Measurements from ENCODE around the gene KIF1A. TPM values are rescaled to one million over a fixed set of nuclear protein-coding genes. Genes with fewer than 3 reads are reported as not detected.

Gene KIF1A
- total RNA-seq, 4 donors from 2014 or later, result 2.9 to 15.9 (median 3.2) TPM

GRCh38 chr2:240727439-240727838 is 92.6 kb downstream of the KIF1A start:
- no peak overlapping the region for H3K27ac ChIP-seq
- H3K9me3 ChIP-seq, result no peaks in the 10 kb centered on the region
- no peaks in the 10 kb centered on the region for H3K36me3 ChIP-seq
- no peak overlapping the region for H3K4me3 ChIP-seq
- WGBS, result 81% methylated on average over 14 of the region's 14 CpGs
- H3K27me3 ChIP-seq, result peaks cover 37% of the 10 kb centered on the region
- DNase-seq (ENCODE audit: low spot score in 2 of 2), result no peak
- TF ChIP-seq POLR2AphosphoS5 (IDR thresholded peaks at IDR 0.05) (no peak), POLR2A (IDR thresholded peaks at IDR 0.05) (no peak), EP300 (IDR thresholded peaks at IDR 0.05) (no peak), CTCF (IDR thresholded peaks at IDR 0.05) (no peak)
- no peaks in the 10 kb centered on the region for H3K4me1 ChIP-seq

GRCh38 chr2:240726876-240727275 is 93.1 kb downstream of the KIF1A start:
- Histone ChIP-seq H3K27ac (no peak overlapping the region), H3K9me3 (no peaks in the 10 kb centered on the region), H3K27me3 (peaks cover 34% of the 10 kb centered on the region), H3K4me3 (no peak overlapping the region), H3K4me1 (no peaks in the 10 kb centered on the region), H3K36me3 (no peaks in the 10 kb centered on the region)
- TF ChIP-seq EP300 (IDR thresholded peaks at IDR 0.05) (no peak), CTCF (IDR thresholded peaks at IDR 0.05) (no peak), POLR2A (IDR thresholded peaks at IDR 0.05) (no peak), POLR2AphosphoS5 (IDR thresholded peaks at IDR 0.05) (no peak)
- DNase-seq (ENCODE audit: low spot score in 2 of 2), result no peak
- WGBS, result 89% methylated on average over 14 of the region's 14 CpGs

- Histone ChIP-seq H3K27ac (no peak overlapping the region), H3K27me3 (peaks cover 26% of the 10 kb centered on the region), H3K36me3 (no peaks in the 10 kb centered on the region), H3K9me3 (no peaks in the 10 kb centered on the region), H3K4me1 (no peaks in the 10 kb centered on the region), H3K4me3 (no peak overlapping the region)
- 73% methylated on average over 6 of the region's 7 CpGs for WGBS
- no peak for TF ChIP-seq CTCF (IDR thresholded peaks at IDR 0.05)
- TF ChIP-seq POLR2A (IDR thresholded peaks at IDR 0.05), result no peak
- DNase-seq (ENCODE audit: low spot score in 2 of 2), result no peak
These were observed 94.3 kb downstream of the KIF1A start for GRCh38 chr2:240725671-240726070.

GRCh38 chr2:240725266-240725665 is 94.8 kb downstream of the KIF1A start:
- no peaks in the 10 kb centered on the region for H3K4me1 ChIP-seq
- TF ChIP-seq EP300 (IDR thresholded peaks at IDR 0.05) (no peak), CTCF (IDR thresholded peaks at IDR 0.05) (no peak)
- no peaks in the 10 kb centered on the region for H3K9me3 ChIP-seq
- DNase-seq (ENCODE audit: low spot score in 2 of 2), result no peak
- peaks cover 23% of the 10 kb centered on the region for H3K27me3 ChIP-seq
- no CpG with 5 or more reads among the region's 12 CpGs for WGBS
- H3K27ac ChIP-seq, result no peak overlapping the region
- H3K36me3 ChIP-seq, result no peaks in the 10 kb centered on the region
- H3K4me3 ChIP-seq, result no peak overlapping the region

- no peaks in the 10 kb centered on the region for H3K36me3 ChIP-seq
- 100% methylated on average over 2 of the region's 10 CpGs for WGBS
These were observed 95.6 kb downstream of the KIF1A start for GRCh38 chr2:240724431-240724830.

More at GRCh38 chr2:240724431-240724830, 95.6 kb downstream of the KIF1A start:
- Histone ChIP-seq H3K4me3 (no peak overlapping the region), H3K27me3 (peaks cover 14% of the 10 kb centered on the region), H3K4me1 (no peaks in the 10 kb centered on the region), H3K27ac (no peak overlapping the region), H3K9me3 (no peaks in the 10 kb centered on the region)
- no peak for TF ChIP-seq POLR2AphosphoS5 (IDR thresholded peaks at IDR 0.05)
- no peak for TF ChIP-seq CTCF (IDR thresholded peaks at IDR 0.05)
- TF ChIP-seq POLR2A (IDR thresholded peaks at IDR 0.05), result no peak
- no peak for TF ChIP-seq EP300 (IDR thresholded peaks at IDR 0.05)
- no peak for DNase-seq (ENCODE audit: low spot score in 2 of 2)

All from suprapubic skin (tissue), 4 donors.